PC-3 (cell line): Measurements from ENCODE around the gene SCNM1.

Source experiments
- CTCF ChIP-seq: fragments of 300-600 bp; sonication (generic); conservative IDR thresholded peaks from 2 replicates; pipeline ENCODE4 v1.5.1; 2017; ENCODE audit warnings: antibody characterized with exemption, low read depth, mild to moderate bottlenecking, low read length
- EZH2 ChIP-seq: fragments of 300-600 bp; sonication (generic); IDR thresholded peaks from one replicate; pipeline ENCODE4 v1.6.1; 2017; ENCODE audit warnings: antibody characterized with exemption, mild to moderate bottlenecking, low read length; ENCODE audit not compliant: unreplicated experiment
- EZH2phosphoT487 ChIP-seq: fragments of 300-600 bp; sonication (generic); IDR thresholded peaks from 2 replicates; pipeline ENCODE4 v1.6.1; 2018; ENCODE audit warnings: mild to moderate bottlenecking, antibody characterized with exemption, low read length, borderline replicate concordance

GRCh38 chr1:151165281-151165737 is 635 bp upstream of the SCNM1 start:
- TF ChIP-seq CTCF (no peak), EZH2phosphoT487 (no peak), EZH2 (no peak)
